Globus pallidus (tissue), 1 donor: ENCODE data around the gene EXOC5.
"Not testable (repeated sequence)": the region's sequence is repeated elsewhere in the genome, so short reads cannot be mapped to it uniquely, and the experiment has no call there.

ENCODE experiments used
- DNase-seq: peaks from one replicate; pipeline ENCODE4 v3.0.0-alpha.2; 2015; ENCODE audit warnings: low spot score

The EXOC5 gene

GRCh38 chr14:57254884-57255283 is 13.8 kb downstream of the EXOC5 start:
- no peak for DNase-seq

GRCh38 chr14:57246933-57247657 is 21.6 kb downstream of the EXOC5 start:
- no peak for DNase-seq

GRCh38 chr14:57245941-57246340 is 22.8 kb downstream of the EXOC5 start:
- DNase-seq: no peak

- DNase-seq: no peak
Measured at GRCh38 chr14:57244106-57244505, 24.6 kb downstream of the EXOC5 start.

GRCh38 chr14:57243320-57243719 is 25.4 kb downstream of the EXOC5 start:
- DNase-seq: no peak

- DNase-seq: not testable (repeated sequence)
Measured at GRCh38 chr14:57240115-57240514, 28.6 kb downstream of the EXOC5 start.

DNA sequence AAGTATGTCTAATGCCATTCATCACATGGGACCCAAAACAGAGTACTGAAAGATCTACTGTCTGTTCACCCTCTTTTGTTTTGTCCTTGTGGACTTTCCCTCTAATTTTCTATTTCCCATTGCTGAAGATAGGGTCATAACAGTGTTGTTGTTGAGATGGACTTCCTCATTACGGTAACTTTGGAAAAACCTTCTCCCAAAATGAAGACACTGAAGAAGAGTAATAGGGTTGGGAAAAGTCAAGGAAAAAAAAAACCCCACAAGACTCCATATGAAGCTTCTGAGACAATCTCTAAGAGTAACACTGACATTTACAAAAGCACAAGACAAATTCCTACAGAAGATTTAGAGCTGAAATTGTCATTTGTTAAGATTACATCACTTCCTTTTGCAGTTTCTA is 36.7 kb downstream of the EXOC5 start:
- no peak for DNase-seq

GRCh38 chr14:57228320-57228719 is 40.4 kb downstream of the EXOC5 start:
- DNase-seq: not testable (repeated sequence)

DNA sequence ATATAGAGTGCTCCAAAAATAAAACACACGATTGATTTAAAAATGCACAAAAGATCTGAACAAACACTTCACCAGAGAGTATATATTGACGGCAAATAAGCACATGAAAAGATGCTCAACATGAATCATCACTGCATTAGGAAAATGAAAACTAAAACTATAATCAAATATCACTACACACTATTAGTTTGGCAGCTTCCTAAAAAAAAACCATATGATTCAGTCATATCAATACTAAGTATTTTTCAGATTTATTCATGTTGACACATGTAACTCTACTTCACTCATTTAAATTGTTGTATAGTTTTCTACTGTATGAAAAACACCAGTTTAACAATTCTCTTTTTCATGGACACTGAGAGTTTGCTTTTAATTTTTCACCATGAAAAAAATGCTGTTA is 41.6 kb downstream of the EXOC5 start:
- DNase-seq: no peak

- no peak for DNase-seq
Measured at GRCh38 chr14:57221931-57222330, 46.8 kb downstream of the EXOC5 start.

- DNase-seq: no peak
Measured at GRCh38 chr14:57212919-57213318, 55.8 kb downstream of the EXOC5 start.

DNA sequence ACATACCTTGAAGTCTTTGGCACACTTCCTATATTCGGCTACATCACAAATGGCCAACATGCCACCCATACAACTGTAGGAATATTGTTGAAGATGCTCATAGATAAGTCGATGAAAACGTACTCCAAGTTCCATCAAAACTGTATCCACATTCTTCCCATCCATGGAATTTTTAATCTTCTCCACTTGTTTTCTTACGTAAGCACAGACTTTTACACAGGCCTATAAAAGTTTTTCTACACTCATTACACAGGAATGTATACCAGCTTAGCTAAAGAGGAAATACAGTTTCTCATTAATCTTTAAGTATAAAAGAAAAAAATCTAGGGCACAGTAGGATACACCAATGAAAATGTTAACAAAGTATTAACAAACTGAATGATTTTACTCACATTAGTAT is 59.1 kb downstream of the EXOC5 start:
- DNase-seq: no peak

DNA sequence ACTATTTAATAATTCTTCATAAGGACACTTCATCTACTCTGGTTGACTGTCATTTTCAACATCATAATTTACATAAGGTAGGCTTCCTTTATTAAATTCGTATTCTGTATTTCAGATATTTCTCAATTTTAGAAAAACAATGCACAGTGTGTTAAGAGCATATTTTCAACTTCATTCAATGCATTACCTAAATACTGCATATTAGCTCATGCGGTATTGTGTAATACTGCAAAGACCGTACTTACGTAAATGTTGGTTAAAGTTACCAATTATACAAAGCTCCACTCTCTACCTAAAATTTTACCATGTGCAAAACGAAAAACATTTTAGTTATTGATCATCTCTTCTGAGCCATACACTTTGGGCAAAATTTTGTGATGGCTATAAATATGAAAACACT is 62.8 kb downstream of the EXOC5 start:
- no peak for DNase-seq

GRCh38 chr14:57202672-57203071 is 66.0 kb downstream of the EXOC5 start:
- not testable (repeated sequence) for DNase-seq

DNA sequence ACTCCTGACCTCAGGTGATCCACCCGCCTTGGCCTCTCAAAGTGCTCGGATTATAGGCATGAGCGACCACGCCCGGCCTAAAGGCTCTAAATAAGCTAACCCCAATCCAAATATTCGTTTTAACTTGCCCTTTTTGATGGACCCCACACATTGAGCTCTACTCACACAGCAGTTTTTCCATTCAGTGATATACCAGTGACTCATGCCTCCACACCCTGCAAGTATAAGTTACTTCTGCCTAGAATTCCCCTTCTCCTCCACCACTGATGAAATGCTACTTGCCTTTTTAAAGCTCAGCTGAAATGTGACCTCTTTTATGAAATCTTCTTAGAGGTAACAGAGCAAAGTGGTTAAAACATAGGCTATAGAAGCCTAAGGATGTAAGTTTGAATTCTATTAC is 68.8 kb downstream of the EXOC5 start:
- DNase-seq: no peak

DNA sequence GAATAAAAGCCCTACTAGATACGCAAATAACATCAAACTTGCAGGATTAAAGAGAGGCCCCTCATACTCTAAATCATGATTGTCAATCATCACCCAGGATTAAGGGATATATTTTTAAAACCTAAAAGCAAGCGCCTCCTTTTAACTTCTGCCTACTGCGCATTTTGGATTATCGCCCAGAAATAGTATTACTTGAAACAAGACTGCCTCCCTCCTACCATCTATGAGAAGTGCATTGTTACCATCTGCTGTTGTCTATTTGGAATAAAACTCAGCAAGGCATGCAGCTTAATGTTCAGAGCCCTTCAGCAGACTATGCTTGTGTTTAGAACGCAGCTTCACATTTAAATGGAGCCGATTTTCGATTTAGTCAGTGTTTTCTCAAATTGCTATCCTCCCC is 79.6 kb downstream of the EXOC5 start:
- peak; percentile 30 for DNase-seq

DNA sequence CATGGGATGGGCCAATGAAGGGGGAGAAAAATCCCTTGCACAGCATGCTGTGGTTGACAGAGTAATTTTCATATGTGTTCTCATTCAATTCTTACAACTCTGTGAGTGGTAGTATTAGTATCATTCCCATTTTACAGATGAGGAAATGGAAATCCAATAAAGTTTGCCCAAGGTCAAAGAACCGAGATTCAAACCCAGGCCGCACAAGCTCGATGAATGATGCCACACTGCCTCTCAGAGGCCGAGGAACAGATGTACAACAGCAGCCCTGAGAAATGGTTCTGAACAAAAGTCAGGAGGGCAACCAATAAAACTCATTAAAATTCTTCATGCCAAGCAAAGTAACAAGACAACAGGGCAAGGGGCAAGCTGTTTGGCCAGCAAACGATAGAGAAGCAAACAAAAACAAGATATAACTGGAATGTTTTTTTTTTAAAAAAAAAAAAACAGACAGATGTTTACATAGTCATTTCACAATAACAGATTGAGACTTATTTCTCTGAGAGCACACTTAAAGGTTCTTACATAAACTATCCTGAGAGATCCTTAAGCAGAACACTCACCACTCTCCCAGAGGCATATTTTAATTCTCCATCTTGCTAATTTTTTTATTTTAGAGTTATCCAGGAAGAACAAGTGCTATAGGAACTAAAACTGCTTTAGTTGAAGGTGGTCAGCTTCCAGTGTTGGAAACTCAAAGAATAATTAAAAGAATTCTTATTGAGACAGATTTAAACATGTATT is 85.8 kb downstream of the EXOC5 start:
- no peak for DNase-seq

GRCh38 chr14:57179273-57179672 is 89.4 kb downstream of the EXOC5 start:
- no peak for DNase-seq

GRCh38 chr14:57174466-57174865 is 94.2 kb downstream of the EXOC5 start:
- no peak for DNase-seq

GRCh38 chr14:57171903-57172302 is 96.8 kb downstream of the EXOC5 start:
- DNase-seq: no peak

DNA sequence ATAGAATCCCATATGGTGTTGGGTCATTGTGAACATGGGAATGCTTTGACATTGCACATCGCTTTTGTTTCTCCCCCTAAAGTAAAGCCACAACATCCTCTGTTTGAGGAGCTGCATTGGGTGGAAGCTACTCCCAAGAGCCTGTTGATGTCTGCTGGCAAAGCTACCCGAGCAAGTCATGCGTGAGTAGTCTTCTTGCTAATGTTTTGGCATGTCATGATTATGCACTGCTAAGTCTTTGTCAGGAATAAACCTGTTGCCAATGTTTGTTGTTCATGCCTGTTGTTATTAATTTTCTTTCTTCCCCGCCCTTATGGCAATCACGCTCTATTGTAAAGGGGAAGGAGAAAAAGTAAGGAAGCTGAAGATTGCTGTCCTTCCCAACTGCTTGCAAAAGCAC is 97.3 kb downstream of the EXOC5 start:
- no peak for DNase-seq

- DNase-seq: no peak
Measured at GRCh38 chr14:57169901-57170300, 98.8 kb downstream of the EXOC5 start.

DNA sequence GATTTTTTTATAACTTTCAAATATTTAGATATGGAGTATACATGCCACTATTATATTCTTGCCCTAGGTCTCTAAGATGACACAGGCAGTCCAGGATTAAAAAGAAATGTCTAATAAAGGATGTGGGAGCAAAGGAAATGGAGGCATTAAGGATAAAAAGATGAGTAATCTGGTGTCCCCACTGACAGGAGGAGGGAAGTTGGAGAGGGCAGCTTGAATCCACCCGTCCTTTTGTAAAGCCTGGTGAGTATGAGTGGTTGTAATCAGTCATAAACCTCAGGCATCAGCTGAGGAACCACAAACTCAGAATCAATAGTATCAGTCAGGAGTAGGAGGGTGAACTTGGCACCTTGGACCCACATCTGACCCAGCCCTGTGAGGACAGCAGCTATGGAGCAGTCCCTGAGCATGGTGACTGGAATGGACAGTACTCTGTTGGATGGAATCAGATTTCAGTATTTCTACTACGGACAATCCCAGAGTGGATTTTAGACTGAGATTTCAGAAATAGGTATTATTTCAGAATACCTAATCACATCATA is 100.5 kb downstream of the EXOC5 start:
- DNase-seq: no peak
